CD4-positive, alpha-beta T cell treated with Interleukin-4 for 4 hours (primary cell): ENCODE measurements around the gene CNTNAP5.

Source experiments
- DNase-seq: peaks from one replicate; pipeline ENCODE4 v3.0.0-alpha.2; 2020

Gene CNTNAP5

DNA sequence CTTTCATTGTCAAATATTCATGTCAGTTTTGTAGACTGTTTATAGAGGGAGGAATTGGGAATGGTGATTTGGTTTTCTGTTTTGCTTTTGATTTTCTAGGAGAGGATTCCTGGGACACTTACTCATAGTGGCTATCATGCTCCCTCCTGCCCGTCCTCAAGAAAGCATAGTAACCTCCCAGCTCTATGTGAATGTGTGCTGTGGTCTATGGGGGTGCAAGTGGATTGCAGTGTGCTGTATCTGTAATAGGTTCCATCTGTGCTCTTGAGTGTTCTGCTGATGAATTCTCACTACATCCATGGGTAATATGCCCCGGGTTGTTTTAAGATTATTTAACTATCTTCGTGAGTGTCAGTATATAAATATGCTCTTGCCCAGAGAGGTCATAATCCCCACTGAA, 811.3 kb downstream of the CNTNAP5 start:
- DNase-seq = no peak

DNA sequence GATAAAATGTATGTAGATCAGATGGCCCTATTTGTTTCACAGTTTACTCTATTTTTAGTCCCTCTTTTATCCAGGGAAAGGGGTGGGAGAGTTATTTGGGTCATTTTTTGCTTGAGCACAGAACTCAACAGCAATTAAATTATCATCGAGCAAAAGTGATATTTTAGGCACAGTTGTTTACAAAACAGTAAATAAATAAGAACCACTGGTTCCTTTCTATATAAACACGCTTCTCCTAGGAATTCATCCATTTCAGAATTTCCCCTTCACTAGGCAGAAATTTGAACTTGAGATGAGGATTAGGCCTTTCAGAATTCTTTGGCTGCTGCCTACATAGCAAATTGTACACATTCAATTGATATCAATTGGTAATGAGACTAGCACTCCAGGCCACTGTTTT, 812.4 kb downstream of the CNTNAP5 start:
- no peak for DNase-seq

GRCh38 chr2:124838406-124838805, 813.3 kb downstream of the CNTNAP5 start:
- DNase-seq = no peak

DNA sequence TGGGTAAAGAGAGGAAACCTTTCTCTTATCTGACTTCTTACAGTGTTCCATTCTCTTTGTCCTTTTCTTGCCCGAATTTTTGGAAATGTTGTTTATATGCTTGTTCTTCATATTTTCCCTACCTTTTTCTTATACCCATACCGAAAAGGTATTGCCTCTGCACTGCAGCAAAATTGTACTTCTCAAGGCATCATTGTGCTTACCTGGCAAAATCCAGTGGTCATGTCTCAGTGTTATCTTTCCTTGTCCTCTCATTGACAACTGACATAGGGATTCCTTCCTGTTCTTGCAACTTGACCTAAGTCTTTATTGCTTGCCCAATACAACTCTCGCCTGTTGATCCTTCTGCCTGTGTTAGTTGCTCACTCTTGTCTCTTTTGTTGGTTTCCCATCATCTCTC, 842.2 kb downstream of the CNTNAP5 start:
- DNase-seq = no peak

- DNase-seq = no peak
These were observed 849.1 kb downstream of the CNTNAP5 start for GRCh38 chr2:124874219-124874618.

DNA sequence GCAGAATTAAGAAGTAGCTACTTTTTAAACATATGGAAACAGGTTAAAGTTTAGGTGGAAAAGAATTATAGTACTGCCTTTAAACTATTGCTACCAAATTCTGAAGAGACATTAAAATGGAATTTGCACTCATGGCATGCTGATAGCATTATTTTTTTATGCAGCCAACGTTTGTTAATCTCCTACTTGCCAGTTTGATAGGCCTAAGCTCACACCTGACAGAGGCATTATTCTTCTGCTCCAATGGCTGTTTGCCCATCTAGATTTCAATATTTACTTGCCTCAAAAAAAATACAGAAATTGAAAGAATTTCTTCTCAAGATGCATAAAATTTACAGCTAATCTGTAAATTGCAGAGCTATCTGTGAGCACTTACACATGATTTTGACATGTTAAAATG, 849.6 kb downstream of the CNTNAP5 start:
- DNase-seq = no peak

GRCh38 chr2:124875627-124876244, 850.6 kb downstream of the CNTNAP5 start:
- no peak for DNase-seq

- DNase-seq = no peak
These were observed 852.1 kb downstream of the CNTNAP5 start for GRCh38 chr2:124877141-124877577.

- no peak for DNase-seq
These were observed 854.6 kb downstream of the CNTNAP5 start for GRCh38 chr2:124879640-124880039.

GRCh38 chr2:124880995-124881394, 855.9 kb downstream of the CNTNAP5 start:
- no peak for DNase-seq

DNA sequence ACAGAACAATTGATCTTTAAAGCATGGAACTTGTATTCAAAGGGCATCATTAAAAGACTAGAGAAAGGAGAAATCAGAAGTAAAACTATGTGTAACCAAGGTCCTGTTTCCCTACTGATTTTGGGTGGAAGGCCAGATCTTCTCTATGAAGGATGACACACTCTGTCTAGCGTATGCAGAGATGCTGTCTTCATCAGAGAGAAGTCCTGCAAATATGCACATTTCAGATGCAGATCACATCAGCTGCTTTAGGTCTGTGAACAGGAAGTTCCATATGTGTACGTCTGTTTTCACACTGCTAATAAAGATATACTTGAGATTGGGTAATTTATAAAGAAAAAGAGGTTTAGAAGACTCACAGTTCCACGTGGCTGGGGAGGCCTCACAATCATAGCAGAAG, 857.3 kb downstream of the CNTNAP5 start:
- no peak for DNase-seq

- no peak for DNase-seq
These were observed 858.5 kb downstream of the CNTNAP5 start for GRCh38 chr2:124883595-124883994.

DNA sequence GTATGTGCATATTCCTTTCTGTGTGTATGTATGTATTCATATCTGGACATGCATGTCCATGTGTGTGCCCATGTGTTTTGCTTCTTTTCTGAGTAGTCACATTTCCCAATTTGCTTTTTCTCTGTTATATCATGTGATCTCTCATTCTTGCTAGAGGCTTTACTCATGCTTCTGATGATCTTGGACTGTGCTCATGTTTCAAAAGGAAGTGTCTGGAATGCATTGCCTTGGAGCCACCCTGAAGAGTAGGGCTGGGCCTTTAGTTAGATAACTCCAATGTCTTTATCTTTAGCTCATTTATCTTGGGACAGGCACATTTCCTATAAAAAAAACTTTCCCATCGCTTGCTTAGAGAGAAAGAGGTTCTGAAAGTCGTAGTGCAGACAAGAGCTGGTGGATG, 859.2 kb downstream of the CNTNAP5 start:
- DNase-seq = no peak

DNA sequence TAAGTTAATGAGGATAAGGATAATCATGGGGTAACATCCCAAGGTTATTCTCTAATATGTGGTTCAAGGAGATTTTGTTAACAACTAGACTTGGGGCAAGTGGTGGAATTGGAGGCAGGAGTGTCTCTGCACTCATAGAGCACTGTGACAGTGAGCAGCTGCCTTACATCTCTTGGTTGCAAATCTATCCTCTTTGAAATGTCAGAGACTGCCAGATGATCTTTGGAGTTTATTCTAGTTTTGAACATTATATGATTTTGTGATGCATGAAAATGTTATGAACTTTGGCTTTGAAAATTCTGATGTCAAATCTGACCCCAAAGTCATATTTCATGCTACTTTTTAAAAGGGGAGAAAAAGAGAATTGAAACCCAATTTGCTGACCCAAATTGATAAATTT, 861.1 kb downstream of the CNTNAP5 start:
- DNase-seq = no peak

DNA sequence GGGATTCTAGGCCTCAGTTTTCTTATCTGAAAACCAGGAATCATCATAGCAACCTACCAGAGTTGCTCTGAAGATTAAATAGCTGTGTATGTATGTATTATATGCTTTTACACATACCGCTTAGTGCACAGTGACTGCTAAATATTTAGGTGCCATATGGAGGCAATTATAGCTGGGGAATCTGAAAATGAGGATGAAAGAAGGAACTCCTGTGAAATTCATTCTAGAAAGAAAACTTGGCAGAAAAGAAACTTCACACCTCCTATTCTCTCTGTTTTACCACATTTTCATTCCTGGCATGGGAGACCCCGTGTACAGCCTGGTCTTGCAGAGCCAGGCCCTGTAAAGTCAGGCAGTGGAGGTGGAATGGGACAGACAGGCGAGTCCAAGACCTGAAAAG, 862.4 kb downstream of the CNTNAP5 start:
- DNase-seq = no peak

- DNase-seq = no peak
These were observed 863.3 kb downstream of the CNTNAP5 start for GRCh38 chr2:124888431-124888830.

- DNase-seq = no peak
These were observed 869.1 kb downstream of the CNTNAP5 start for GRCh38 chr2:124894199-124894598.

DNA sequence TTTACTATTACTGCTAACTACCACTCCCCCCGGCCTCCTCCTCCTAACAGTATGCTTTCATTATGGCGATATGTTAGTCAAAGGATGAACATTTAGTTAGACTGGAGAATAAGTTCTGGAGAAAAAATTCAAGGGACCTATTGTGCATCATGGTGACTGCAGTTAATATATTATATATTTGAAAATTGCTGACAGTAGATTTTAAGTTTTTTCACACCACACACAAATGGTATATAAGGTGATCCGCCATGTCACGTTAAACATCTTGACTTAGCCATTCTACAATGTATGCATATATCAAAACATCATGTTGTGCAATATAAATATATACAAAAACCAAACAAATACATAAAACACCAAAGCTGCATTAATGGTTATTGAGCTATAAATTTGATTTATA, 873.7 kb downstream of the CNTNAP5 start:
- no peak for DNase-seq

DNA sequence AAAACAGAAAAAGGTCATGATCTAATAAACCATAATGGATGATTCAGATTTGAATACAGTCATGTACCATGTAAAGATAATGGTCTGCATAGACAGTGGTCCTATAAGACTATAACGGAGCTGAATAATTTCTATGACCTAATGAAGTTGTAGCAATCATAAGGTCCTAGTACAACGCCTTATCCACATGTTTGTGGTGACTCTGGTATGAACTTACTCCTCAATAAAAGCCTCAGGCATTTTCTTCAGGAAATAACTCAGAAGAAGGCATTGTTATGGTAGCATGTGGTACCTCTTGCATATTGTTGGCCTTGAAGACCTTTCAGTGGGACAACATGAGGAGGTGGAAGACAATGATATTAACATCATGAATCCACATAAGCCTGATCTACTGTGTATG, 883.3 kb downstream of the CNTNAP5 start:
- DNase-seq = no peak

GRCh38 chr2:124911560-124911959, 886.5 kb downstream of the CNTNAP5 start:
- no peak for DNase-seq

DNA sequence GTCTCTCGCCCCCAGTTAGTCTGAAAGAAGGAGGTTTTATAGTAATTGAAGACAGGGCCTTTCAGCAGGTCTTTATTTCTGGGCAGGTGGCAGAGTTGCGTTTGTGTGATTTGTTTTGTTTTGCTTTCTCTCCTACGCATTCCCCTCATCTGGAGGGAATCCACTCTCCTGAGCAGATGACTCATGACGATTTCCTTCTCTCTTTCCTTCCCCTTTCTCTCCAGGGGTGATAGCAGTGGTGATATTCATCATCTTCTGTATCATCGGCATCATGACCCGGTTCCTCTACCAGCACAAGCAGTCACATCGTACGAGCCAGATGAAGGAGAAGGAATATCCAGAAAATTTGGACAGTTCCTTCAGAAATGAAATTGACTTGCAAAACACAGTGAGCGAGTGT, 888.8 kb downstream of the CNTNAP5 start:
- no peak for DNase-seq

DNA sequence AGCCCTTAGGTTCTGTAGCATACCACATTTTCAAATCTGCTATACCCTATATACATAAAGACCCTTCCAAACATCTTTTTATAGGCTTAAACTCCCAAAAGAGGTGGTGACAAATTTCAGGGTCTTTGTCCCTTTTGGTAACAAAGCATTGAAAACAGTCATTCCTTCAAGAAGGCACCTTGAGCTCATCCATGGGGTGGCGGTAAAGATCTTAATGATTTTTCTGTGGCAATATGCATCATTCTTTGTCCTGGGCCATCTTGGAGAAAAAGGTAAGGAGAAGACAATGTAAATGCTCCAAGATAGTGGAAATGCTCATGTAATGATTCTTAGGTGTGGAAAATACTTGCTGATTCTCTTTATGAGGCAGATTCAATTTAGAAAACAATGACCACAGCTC, 890.5 kb downstream of the CNTNAP5 start:
- no peak for DNase-seq

- no peak for DNase-seq
These were observed 894.2 kb downstream of the CNTNAP5 start for GRCh38 chr2:124919296-124919695.

- no peak for DNase-seq
These were observed 895.4 kb downstream of the CNTNAP5 start for GRCh38 chr2:124920448-124920847.

GRCh38 chr2:124921191-124921590, 896.1 kb downstream of the CNTNAP5 start:
- no peak for DNase-seq

DNA sequence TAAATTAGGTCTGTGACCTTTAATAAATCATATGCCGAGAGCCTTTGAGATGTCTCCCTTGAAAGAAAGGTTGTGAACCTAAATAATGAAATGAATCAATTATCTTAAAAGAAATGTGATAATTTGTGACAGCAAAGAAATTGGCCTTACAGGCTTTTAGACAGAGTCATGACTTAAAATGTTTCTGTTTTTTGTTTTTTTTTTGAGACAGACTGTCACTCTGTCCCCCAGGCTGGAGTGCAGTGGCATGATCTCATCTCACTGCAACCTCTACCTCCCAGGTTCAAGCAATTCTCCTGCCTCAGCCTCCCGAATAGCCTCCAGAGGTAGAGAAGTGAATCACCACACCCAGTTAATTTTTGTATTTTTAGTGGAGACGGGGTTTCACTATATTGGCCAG, 898.0 kb downstream of the CNTNAP5 start:
- DNase-seq = no peak
